GM18508 (cell line): ENCODE data around the gene NCOA3.

Source experiments
- ATAC-seq: cut with Tn5 transposase; IDR thresholded peaks from one replicate; pipeline ENCODE4 v1.9.1; 2021; ENCODE audit warnings: moderate number of reproducible peaks; ENCODE audit not compliant: insufficient read depth, unreplicated experiment

NCOA3 gene

DNA sequence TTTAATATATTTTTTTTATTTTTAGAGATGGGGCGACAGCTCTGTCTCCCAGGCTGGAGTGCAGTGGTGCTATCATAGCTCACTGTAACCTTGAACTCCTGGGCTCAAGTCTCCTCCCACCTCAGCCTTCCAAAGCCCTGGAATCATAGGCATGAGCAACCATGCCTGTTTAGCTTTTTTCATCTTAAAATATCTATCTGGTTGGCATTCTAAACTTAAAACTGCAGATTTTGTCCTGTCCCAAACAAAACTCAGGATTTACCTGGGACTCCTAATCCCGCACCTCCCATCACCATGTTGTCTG, 158.9 kb downstream of the NCOA3 start:
- no peak for ATAC-seq

GRCh38 chr20:47660983-47661700, 159.5 kb downstream of the NCOA3 start:
- ATAC-seq: no peak

DNA sequence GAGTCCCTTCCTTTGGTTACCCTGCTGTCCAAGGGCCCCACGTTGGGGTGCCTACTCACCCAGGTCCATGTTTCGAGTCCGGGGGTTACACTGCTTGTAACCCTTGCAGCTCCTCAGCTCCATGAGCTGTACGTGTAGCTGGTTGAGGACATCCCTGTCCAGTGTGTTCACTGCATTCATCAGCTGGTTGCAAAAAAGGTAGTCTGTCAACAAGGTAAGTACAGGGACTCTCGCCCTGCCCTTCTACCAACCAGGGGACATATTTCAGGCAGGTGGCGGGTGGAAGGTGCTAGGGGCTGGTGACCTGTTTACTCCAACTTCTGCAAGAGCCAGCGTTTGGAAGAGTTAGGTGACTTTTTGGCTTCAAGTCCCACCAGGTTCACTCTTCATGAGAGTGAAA, 160.0 kb downstream of the NCOA3 start:
- no peak for ATAC-seq

DNA sequence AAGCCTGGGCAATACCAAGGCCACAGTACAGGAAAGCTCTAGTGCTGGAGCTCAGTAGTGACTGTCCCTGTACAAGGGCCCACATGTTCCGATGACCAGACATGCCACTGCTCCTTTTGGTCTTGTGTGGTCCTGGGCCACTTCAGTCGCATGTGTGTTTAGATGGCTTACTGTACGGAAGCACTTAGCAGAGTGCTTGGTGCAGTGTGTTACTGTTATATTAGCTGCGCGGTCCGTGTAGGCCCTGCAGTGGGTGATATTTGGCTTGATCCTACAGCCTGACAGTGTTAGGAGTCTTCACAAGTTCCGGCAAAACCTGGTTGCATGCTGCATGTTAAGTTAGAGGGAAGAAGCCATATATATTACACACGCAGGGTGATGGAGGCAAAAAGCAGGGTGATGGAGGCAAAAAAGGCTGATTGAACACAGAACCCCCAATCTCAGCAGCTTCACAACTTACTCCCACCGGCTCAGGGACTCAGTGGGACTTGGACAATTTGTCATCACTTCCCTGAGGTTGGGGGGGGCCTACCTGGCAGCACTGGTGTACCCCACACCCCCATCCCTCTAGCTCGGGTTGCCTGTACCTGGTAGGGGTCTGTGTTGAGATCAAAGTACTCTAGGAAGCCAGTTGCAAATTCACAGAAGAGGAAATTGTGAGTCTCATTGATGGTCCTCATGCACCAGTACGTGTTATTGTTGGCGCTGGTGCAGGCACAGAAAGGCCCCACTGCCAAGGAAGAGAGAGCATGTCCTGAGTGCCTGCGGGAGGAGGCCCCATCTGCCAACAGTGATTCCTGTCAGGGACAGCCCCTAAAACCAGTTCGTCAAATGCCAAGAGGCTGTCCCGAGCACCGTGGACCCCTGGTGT, 161.0 kb downstream of the NCOA3 start:
- ATAC-seq: no peak

DNA sequence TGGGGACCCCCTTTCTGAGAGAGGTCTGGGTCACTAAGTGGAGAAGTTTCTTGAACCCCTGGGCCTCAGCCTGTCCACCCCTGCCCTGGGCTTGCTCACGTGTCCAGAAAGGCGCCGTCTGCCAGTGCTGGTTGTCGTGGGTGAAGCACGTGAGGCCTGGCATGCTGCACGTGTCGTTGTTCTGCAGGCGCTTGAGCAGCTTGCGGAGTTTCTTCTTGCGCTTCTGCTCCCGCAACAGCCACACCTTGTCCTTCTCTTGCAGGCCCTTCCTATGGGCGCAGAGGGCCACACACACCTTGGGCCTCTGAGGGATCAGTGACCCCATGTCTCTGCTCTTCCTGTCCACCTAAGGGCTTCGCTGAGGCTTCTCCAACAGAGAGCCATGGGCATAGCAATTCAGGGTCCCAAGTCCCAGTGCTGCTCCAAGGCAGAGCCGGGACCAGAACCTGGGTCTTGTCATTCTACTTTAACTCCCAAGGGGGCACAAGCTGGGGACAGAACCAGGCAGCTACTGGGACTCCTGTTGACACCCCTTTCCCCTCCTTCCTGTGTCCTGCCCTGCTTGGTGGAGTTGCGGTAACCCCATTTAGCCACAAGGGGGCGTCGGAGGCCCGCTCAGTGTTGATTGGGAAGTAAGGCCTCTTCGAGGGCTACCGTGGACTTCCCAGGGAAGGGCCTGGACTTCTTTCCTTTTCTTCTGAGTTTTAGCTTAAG, 161.8 kb downstream of the NCOA3 start:
- ATAC-seq: no peak

DNA sequence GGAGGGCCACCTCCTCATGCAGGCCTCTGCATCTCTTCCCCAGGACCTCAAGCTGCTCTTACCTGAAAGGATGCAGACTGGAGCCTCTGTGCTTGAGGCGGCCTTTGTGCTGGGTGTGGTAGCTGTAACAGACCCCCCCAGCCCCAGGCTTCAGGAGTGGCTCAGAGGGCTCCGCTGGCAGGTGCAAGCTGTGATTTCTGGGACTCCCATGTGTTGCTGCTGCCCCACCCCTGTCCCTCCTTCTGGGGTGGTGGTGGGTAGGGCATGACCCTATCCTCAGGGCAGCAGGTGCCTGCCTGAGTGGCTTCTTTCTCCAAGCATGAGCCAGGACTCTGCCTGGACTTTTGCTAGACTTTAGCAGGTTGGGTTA, 162.4 kb downstream of the NCOA3 start:
- ATAC-seq: no peak

DNA sequence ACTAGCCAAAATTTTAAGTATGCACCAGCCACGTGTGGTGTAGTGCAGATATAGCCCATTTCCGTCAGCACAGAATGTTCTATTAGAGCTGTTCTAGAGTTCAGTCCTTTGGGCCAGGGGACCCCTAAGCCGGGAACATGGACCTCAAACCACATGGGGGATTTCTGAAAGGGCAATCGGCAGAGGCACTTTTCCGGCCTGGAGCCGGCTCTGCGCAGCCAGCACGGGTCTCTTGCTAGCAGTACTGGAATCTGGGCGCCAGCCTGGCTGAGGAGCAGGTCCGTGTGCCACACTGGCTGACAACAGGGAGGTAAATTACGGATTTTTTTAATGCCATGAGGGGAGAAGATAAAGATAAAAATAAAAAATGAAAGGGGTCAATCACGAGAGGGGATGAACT, 163.1 kb downstream of the NCOA3 start:
- no peak for ATAC-seq

DNA sequence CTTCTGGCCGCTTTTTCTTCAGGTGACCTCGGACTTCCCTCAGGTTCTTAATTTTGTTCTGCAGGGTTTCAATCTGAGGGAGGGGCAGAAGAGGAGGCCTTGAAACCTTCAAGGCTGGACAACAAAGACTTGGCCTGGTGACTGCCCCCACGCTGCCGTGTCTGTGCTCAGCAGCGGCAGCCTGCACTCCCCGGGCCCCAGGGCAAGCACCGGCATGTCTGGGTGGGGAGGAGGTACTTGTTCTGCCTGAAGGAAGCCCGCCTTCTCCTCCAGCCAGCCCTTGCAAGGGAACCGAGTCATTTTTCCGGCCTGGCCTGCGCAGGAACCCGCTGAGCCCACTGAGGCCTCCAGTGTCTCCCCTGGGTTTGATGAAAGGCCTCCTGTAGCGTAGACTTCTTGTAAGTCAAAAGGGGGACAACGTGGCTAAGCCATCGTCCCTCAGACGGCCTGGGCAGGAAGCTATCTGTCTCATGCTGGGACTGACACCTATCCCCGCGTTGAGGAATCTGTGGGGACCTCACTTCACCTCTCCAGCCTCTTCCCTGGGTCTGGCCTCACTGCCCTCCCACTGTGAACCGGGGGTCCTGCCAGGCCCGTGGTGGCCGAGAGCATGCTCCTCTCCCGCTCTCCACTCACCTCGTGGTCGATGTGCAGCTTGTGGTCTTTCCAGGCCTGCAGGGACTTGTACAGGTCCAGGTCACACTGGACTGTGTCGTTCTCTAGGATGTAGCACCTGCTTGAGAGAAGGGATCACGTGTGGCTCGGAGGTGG, 163.7 kb downstream of the NCOA3 start:
- no peak for ATAC-seq

GRCh38 chr20:47666304-47666703, 164.6 kb downstream of the NCOA3 start:
- no peak for ATAC-seq

DNA sequence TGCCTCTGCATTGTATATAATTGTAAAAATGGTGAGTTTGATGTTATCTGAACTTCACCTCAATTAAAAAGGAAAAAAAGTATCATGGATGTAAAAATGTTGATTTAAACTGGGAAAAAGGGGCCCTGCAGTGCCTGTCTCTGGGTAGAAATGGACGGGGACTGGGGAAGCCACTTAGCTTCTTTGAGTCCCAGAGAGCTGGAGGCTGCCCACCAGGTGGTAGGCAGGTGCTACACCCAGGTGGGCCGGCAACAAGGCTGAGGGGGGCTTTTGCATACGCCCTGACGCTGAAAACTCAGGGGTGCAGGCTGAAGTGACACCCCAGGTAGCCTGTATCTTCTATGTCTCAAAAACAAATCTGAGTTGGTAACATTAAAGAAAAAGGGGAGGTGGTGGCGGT, 165.4 kb downstream of the NCOA3 start:
- ATAC-seq: no peak

DNA sequence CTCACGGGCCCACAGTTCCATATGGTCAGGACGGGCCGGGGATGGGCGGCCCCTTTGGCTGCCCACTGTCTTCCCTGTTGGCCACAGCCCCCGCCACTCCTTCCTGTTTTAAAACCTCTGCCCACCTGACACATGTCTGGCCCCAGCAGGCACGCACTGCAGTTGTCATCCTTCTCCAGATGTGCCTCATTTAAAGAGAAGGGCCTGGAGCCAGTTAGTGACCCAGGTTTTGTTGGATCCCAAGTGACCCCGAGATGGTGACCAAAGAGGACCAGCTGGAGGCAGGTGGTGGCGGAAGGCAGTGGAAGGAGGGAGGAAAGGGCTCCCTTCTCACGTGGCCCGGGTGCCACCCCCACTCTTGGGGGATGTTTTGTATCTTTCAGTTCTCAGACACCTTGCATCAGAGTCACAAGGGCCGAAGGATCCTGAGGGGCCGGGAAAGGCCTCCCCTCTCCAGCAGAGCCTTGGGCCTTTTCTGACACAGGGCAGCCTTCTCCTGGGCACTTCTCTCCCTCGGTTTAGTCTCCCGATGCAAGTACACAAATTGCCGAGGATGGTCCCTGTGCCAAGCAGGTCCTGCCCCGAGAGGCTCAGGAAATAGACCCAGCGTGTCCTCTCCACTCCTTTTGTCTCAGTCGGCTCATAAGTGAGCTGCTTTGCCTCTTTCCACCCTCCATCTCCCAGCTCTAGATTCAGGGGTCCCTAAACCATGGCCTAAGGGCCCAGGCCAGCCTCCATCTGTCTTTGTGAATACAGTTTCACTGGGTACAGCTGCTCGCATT, 166.0 kb downstream of the NCOA3 start:
- ATAC-seq: no peak

- ATAC-seq: no peak
These were observed 166.8 kb downstream of the NCOA3 start for GRCh38 chr20:47668313-47669151.

GRCh38 chr20:47669152-47669425, 167.4 kb downstream of the NCOA3 start:
- no peak for ATAC-seq

DNA sequence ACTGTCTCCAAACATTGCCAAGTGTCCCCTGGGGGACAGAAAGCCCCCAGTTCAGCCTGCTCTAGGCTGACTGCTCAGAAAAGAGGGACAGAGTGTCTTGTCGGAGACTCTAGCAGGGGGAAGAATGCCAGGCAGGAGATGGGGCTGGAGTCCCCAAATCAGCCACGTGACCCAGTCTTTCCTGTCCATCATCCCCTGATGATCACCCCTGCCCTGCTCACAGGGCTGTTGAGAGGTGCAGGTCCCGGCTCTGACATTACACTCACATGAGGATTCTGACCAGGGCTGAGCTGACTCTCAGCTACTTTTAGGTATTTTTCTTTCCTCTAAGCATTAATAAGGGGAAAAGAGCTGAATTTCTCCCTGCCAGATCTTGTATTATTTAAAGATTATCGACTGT, 167.8 kb downstream of the NCOA3 start:
- no peak for ATAC-seq

- no peak for ATAC-seq
These were observed 168.5 kb downstream of the NCOA3 start for GRCh38 chr20:47669927-47670890.

GRCh38 chr20:47670913-47671312, 169.2 kb downstream of the NCOA3 start:
- ATAC-seq: no peak

DNA sequence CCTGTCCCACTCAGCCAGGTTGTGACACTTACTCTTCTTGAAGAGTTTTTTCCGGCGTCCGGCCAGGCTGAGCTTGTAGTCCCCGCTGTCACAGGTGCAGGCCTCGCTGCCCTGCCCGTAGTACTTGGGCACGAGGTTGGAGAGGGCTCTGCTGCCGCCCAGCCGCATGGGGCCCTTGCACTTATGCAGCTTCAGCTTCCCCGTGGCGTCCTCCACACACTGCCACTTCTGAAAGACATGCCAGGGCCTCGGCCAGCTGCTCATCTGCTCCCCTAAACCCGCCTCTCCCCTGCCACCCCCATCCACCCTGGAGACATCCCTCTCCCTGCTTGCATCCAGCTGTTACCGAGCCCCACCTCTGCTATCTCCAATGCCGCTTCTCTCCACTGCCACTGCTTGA, 170.5 kb downstream of the NCOA3 start:
- ATAC-seq: no peak
